ENCODE data around the gene NFIA. TPM values are rescaled to one million over a fixed set of nuclear protein-coding genes. Genes with fewer than 3 reads are reported as not detected.

The NFIA gene
- polyA plus RNA-seq, 4 donors: 12.0 to 62.2 (median 21.4) TPM

DNA sequence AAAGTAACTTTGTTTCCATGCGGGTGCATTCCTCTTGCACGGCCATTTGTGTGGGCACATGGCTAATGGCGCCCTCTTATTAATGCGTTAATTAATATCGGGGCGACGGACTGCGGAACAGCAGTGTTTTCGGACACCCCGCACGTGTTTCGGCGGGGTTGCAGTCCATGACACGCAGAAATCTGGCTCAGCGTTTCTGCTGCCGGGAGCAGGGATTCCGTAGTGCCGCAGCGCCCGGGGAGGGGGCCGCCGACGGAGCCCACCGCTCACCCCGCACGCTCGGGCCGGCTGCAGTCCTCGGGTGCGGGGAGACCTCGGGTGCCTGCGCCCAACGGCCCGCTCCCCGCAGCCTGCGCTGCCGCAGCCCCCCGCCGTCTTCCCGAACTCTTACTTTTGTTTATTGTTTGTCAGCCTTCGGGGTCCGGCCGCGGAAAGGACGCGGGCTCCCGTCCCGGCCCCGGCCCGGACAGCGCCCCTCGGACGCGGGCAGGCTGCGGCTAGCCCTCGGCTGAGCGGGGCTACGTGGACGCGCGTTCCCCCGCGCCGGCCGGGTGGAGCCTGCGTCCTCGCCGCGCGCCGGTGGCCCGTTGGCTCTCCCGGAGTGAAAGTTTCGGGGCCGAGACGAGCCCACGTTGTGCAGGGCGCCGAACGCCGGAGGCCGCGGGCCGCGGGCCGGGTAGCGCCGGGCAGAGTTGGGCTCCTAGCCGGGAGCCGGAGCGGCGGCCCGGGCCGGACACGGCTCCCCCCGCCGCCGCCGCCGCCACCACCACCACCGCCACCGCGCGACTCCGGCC lies 849 bp downstream of the NFIA start:
- DNase-seq (ENCODE audit: low read depth in 4 of 4, low spot score in 3 of 4): no peak

DNA sequence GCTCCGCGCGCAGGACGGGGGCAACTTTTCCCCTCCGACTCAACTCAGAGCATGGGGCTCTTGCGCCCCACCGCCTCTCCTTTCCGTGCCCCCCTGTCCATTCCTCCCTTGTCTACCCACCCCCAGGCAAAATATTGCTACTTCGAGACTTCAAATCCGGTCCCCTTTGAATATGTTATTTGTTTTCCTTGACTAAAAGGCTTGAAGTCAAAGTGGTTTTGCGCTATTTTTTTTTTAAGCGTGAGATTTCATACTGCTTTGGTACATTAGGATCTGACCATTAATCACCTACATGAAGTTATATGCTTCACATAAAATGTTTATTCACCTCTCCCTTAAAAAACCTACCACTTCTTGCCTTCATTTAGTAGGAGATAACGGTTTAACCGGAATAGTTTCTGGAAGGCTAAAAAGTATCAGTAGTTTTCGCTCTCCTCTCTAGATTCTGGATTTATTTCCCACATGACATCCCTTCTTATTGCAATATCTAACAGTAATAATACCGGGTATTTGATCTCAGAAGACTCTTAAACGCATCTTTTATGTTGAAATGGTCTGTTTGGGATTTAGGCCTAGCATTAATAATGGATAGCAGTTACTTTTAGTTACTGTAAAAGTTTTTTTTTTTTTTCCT lies 1.6 kb downstream of the NFIA start:
- no peak for DNase-seq (ENCODE audit: low read depth in 4 of 4, low spot score in 3 of 4)

DNA sequence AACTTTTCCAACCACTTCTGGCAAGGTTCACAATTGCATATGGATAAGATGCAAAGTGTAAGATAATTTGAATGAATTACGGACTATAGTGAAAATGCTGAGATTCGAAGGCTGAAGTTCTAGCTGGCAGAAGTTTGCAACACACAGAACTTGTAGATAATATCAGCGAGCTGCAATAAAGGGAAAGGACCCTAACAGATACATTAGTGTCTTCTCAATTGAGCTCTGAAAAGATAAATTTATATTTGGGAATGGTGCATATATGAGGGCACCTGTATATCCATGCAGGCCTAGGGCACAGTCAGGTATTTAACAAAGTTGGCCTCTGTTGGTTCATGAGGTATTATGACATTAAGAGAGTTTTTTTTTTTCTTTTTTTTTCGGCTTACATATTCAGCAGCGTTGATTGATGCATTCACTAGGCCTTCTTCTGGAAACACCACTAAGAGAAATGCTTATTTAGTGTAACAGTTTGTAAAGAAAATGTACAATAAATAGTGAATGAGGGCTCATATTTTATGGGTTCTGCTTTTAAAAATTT lies 2.2 kb downstream of the NFIA start:
- DNase-seq (ENCODE audit: low read depth in 4 of 4, low spot score in 3 of 4): no peak

DNA sequence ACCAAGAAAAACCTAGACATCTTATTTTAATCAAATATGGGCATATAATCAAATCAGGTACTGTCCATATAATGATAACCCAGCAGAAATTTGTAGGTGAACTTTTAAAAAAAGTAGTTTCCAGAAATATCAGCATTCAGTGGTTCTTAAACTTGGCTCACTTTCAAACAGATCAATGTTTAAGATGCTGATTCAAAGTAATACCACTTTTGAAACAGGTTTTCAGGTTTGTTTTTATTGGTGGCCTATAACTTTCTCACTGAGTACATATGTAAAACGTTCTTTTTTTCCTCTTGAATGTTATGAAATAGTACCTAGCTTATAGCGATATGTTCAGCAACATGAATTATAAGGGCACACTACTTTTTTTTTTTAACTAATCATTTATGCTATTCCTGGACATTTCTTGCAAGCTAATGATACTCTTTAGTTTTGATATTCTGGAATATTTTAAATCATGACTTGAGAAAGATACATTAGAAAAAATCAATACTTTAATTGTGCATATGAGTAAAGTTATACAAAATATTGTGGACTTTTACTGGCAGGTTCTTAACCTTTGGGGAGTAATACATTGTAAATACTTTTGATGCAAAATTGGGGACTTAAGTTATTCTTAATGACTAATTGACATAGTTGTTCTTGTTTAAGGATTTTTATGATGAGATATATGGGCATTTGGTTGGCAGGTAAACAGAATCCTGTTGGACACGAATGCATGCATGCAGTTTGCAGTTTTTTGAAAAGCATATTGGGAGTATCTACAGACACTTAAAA lies 3.0 kb downstream of the NFIA start:
- DNase-seq (ENCODE audit: low read depth in 4 of 4, low spot score in 3 of 4): no peak

DNA sequence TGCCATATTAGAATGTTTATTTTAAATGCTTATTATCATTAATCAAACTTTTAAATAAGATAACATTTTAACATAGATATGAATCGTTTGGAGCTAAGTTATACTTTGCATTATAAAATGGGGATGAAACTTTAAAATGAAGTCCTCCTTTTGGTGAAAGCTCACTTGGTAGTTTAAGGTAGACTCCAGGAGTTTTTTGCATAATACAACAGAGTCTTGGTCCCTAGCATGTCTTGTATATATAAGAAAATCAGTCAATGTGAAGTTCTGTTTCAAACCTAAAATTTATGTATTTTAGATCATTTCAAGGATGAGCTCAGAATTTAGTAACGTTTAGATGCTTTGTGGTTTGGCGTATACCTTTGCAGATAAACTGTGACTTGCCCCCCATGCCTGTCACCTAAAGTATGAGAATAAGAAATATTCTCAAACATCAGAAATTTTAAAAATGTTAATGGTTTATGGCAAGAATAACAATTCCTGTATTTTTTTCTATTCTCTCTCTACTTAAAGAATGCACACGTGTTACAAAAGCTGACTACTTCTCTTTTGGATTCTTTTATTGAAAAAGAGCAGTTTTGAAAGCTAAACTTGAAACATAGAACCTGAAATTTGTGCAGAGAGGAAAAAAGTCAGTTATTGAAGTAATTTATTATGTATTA lies 3.8 kb downstream of the NFIA start:
- no peak for DNase-seq (ENCODE audit: low read depth in 4 of 4, low spot score in 3 of 4)

DNA sequence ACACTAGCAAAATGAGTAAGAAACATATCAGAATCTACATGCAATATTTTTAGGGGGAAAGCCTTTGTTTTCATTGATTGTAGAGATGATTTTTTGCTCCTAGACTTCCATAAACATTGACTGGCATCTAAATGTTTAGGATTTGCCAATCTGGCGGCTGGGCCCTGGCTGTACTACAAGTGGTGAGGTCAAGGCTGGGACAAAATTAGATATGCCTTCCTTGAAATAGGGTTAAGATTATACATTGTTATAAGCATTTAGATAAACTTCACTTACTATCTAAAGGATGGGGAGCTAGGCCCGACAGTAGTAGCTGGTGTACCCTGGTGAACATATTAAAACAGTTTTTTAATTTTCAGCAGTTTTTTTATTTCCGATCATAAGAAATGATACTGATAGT lies 5.2 kb downstream of the NFIA start:
- DNase-seq (ENCODE audit: low read depth in 4 of 4, low spot score in 3 of 4): no peak

DNA sequence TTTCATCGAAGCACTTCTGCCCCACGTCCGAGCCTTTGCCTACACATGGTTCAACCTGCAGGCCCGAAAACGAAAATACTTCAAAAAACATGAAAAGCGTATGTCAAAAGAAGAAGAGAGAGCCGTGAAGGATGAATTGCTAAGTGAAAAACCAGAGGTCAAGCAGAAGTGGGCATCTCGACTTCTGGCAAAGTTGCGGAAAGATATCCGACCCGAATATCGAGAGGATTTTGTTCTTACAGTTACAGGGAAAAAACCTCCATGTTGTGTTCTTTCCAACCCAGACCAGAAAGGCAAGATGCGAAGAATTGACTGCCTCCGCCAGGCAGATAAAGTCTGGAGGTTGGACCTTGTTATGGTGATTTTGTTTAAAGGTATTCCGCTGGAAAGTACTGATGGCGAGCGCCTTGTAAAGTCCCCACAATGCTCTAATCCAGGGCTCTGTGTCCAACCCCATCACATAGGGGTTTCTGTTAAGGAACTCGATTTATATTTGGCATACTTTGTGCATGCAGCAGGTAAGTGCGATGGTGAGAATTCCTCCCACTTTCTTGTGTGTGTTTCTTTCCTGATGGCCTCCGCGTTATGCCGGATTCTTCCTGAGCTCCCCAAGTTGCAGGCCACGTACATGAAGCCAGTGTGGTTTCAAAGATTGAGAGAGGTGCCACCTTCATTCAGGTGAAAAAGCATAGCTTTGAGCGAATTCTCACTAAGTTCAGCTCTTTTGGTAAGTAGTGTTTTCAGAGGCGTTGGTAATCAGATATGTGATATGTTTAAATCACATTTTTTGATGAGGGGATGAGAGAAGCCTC lies 6.0 kb downstream of the NFIA start:
- no peak for DNase-seq (ENCODE audit: low read depth in 4 of 4, low spot score in 3 of 4)

DNA sequence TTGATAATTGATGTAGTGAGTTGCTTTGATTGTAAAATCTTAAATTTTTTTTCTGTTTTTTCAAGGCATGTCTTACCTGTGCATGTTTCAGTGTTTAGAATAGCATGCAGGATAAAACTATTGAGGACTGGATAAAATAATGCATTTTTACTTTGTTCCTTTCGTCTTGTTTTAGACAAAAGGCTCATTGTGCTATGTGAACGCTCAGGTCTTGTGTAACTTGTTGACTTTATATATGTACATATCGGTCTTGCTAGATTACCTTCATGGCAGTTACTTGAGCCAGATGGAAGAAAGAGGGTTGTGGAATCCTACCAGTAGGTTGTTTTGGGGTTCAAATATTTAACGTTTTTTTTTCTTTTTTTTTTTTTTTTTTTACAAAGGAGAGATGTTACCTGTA lies 7.0 kb downstream of the NFIA start:
- no peak for DNase-seq (ENCODE audit: low read depth in 4 of 4, low spot score in 3 of 4)

DNA sequence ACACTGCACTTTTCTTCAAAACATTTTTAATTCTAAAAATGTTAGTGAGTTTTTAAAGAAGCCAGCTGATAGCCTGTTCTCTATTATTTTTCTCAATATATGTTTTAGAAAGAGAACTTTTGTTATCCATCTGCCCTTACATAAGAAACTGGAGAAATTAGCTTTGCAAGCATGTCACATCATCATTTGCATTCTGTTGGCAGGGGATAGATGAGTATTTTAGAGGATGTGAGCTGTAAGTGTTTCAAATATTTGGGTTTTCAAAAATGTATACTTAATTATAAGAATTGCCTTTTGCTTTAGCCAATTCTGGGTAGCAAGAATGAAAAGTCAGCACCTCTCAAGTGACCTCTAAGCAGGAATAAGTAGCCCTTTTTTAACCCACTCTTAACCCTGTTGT lies 7.4 kb downstream of the NFIA start:
- no peak for DNase-seq (ENCODE audit: low read depth in 4 of 4, low spot score in 3 of 4)

DNA sequence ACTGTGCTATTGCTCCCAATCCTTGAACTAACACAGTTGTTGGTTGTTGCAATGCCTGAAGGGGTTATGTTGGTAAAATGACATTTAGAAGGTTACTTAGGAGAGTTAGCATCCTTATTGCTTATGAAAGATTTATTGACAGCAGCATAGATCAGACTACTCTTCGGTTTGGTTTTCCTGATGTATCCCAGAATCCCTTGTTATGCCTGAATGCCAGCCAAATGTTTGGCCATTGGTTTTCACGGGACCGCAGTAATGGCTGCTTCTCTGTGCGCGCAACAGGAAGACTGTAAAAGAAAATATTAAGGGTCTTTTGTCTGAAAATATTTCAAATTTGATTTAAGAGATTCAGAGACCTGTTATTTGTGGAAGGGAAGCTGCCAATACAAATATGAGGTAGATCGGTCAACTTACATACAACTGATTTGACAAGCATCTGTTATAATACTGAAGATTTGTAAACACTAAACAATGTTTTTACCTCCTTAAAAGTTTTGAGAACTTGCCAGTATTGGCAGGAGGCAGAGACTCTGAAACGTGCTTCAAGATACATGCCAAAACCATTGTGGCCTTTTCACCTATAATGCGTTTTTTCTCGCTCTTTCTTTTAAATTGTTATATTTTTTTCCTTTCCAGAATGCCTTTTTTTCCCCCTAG lies 8.3 kb downstream of the NFIA start:
- DNase-seq (ENCODE audit: low read depth in 4 of 4, low spot score in 3 of 4): no peak

DNA sequence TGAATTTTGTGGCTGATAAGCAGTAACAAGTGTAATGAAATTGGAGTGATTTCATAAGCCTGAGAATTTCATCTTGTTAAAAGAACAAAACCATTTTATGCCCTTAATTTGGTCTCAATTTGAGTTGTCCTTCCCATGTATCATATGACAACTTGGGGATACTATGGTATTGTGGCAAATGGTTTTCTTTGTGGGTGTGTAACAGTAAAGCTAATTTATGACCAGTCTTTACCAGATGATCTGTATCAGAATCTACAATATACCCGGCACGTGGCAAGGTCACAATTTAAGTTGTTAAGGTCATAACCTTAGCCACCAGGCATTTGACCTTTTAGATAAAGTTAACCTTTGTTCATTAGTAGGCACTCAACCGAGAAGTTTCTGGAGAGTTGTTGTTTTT lies 9.1 kb downstream of the NFIA start:
- no peak for DNase-seq (ENCODE audit: low read depth in 4 of 4, low spot score in 3 of 4)

DNA sequence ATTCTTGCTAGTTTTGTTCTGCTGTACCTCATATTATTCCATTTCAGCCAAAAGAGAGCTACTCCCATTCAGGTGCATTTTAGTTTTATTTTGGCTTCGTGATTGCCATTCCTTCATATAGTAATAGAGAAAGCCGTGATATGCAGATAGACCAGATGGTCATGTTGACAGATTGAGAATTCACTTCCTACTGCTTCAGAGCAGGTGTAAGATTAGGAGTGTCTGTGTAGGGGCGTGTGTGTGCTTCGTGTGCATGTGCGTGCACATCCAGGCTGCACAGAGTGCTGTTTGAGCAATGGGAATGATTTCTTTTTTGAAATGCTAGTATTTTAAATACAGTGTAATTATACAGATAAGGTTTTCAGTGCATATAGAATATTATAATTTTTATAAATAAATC lies 10.3 kb downstream of the NFIA start:
- no peak for DNase-seq (ENCODE audit: low read depth in 4 of 4, low spot score in 3 of 4)

DNA sequence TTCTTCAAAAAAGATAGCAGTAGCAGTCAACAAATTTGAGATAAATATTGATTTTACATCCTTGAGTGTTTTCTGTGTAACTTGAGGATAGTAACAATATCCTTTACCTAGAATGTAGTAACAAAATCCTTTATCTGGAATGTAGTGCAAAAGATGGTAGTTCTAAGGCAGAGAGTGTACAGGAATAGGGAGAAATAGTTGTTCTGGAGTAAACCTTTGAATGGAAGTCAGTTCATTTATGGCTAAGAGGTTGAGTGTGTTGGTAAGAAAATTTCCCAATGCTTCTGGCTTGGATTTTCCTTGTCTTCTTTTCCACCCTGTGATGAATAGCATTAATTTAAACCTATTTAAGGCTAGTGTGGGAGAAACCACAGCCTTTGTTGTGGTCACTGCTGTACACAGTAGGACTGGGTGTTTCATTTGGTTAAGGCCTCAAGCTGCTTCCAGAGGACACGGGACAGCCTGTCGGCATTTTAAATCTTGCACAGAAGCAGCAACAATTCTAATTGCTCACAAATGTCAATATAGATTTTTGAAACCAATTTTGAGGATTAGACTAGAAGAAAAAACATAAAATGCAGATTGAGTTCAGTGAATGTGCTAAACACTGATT lies 11.3 kb downstream of the NFIA start:
- no peak for DNase-seq (ENCODE audit: low read depth in 4 of 4, low spot score in 3 of 4)

DNA sequence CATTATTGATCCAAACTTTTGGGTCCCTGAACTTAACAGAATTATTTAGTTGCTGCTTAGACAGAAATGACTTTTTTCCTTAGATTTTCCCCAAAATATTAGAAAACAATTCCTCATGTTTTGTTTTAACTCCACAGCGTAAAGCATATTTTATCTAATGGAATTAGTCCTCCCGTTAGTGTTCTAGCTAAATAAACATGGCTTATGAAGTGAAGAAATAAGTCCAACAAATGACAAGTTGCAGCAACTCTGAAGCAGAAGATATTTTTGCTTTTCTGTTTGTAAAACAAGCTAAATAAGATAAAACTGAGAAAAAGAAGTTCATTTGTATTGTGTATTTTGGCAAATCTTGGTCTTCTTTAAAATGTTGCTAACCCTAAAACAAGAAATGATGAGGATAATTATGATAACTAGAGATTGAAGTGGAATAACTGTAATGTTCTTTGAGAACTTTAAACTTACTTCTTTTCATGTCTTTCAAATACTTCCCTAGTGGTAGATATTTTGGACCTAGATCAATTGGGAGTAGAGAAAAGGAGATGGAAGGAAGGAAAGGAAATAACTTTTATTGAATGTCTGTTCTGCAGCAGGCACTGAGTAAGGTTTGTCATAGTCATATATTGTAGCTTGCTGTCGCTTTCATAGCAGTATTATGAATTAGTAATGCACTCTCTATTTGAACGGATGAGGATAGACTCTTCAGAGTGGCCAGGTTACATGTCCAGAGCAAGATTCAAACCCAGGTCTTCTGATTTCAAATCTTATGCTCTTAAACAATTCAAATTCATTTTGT lies 12.5 kb downstream of the NFIA start:
- no peak for DNase-seq (ENCODE audit: low read depth in 4 of 4, low spot score in 3 of 4)

DNA sequence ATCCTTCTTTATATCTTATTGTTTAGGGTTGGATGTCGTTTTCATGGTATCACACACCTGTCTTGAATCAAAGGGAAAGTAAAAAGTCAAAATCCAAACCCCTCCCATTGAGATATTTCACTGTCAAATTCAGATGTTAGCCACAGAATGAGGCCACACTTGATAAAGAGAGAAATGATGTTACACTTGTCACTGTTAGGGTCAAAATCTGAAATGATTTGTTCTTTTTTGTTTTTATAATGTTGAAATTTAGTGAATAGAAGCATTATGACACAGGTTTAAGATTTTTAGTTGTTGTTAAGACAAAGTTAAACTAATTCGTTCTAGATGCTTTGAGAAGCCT lies 13.1 kb downstream of the NFIA start:
- no peak for DNase-seq (ENCODE audit: low read depth in 4 of 4, low spot score in 3 of 4)

DNA sequence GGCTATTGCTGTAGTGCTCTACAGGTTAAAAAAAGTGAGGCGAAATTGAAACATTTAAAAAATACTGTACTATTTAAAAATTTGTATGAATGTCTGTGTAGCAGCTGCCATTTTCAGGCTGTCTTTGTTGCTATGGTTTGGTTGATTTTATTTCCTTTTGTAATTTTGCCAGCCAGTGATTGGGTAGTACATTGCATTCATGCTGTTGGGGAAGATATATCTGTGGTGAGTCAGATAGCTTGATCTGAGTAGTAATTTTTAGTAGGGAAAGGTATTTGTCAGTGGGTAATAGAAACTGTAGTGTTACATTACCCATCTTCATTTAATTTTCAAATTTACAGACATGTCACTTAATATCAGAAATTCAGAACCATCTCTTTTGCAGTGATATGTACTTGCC lies 15.0 kb downstream of the NFIA start:
- no peak for DNase-seq (ENCODE audit: low read depth in 4 of 4, low spot score in 3 of 4)

DNA sequence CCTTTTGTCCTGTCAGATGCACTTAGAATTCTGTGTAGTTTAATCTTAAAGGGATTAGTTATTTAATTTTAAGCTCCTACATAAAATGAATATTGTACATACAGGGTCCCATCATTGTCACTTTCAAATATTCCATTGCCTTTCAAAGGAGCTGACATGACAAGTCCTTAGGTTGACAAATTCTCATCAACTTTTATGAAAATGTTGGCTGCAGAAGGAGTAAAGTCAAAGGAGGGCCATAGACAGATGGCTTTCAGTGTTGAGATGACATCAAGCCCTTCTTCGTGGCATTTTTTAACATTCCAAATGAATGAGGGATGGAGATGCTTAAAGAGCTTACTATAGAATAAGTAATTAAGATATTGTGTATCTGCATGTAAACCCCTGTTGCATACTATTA lies 15.4 kb downstream of the NFIA start:
- no peak for DNase-seq (ENCODE audit: low read depth in 4 of 4, low spot score in 3 of 4)

DNA sequence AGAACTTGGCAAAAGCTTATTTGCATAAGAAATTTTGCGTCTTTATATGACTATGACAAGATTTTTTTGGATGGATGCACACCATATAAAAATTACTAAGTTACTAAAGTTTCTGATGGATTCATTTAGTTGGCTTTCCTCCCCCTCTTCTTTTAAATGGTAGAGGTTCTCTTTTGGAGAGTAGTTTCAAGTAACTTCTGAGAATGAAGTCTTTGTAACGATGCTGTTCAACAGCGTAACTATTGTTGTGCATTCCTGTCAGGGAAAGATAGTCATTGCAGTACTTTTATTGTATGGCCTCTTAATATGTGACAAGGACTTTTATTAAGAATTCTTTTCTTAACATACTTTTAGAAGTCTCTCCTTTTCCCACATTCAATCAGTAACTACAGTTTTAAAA lies 16.0 kb downstream of the NFIA start:
- no peak for DNase-seq (ENCODE audit: low read depth in 4 of 4, low spot score in 3 of 4)
